Stimulated activated CD8-positive, alpha-beta memory T cell treated with anti-CD3 and anti-CD28 coated beads, Interleukin-15, amount 100 ng/mL, for 4 hours (primary cell): ENCODE results near the gene MAML3.

ENCODE experiments used
- DNase-seq, 2 donors: peaks; one replicate each; pipeline ENCODE4 v3.0.0-alpha.2; 2020; ENCODE audit warnings: low read depth in 2 of 2

MAML3 gene

DNA sequence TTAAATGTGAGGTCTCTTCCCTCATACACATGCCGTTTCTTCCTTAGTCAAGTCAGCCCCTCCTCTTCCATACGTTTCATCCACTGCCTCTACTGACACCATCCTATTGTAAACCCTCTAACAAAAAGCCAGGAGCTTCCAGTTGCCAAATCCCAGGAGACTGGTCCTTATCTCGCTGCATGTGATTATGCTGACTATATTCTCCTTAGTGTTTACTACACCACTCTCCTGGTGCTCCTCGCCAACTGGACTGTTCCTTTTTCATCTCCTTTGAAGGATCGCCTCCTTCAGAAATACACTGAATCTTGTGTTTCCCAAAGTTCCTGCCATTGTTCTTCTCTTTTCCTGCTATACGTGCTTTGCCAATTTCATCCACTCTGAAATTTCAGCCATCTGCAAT is 27.7 kb downstream of the MAML3 start:
- no peak for DNase-seq

DNA sequence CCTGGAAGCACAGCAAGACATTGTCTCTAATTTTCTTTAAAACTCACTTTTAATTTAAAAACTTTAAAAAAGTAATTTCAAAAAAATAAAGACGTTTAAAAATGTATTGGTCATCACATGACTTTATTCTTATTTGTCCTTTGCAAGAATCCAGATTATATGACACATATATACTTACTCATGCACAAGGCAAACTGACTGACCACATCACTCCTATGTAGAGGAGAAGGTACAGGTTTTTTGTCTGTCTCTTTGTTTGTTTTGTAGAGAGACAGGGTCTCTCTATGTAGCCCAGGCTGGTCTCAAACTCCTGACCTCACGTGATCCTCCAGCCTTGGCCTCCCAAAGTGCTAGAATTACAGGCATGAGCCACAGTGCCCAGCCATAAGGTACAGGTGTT is 28.6 kb downstream of the MAML3 start:
- no peak for DNase-seq

DNA sequence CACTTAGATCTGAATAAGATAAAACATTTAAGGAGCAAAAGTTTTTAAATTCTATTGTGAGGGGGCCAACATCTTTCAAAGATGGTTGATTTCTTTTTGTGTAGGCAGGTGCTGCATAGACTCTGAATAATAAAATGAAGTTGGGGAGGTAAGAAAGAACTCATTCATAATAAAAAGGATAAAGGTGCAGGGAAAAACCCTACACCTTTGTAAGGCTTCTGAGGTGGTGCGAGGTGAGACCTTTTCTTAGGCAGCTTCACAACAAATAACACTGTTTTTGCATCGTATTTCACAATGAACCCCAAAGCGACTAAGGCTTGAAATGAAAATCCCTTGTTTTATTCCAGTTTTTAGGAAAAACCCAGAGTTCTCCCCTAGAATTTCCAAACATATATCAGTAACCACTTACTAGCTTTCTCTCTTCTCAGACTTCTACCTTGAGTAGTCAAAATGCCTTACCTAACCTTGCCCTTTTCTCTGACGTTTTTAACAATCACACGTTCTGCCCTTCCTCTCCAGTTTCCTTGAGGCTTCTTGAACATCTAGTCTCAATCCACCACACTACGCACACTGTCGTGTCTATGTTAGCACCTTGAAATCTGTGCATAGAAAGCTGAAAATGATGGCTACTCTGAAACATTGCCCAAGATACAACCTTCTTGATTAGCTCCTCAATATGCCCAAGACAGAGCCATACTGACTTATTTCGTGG is 30.2 kb downstream of the MAML3 start:
- no peak for DNase-seq

DNA sequence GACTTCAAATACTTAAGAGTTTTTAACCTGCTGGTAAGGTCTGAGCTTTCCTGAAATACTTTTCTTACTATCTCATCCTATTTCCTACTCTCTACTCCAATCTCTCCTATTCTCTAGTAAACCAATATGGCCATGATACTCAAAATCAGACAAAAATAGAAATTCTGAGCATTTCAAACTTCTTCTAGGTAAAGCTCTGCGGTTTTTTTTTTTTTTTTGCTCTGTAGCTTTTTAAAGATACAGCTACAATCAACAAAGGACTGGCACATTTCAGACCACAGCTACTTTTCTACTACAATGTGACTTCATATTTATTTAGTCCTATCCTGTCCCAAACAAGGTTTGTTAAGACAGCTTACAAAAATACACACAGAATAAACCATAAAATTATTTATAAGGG is 31.1 kb downstream of the MAML3 start:
- no peak for DNase-seq

DNA sequence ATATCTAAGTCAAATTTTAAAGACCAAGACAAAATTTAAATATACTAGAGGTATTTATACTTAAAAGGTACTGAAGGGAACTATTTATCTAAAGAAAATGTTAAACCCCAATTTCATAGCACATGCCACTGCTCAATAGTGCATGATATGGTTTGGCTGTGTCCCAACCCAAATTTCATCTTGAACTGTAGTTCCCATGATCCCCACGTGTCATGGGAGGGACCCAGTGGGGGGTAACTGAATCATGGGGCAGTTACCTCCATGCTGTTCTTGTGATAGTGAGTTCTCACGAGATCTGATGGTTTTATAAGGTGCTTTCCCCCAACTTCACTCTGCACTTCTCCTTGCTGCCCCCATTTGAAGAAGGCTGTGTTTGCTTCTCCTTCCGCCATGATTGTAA is 32.3 kb downstream of the MAML3 start:
- no peak for DNase-seq

DNA sequence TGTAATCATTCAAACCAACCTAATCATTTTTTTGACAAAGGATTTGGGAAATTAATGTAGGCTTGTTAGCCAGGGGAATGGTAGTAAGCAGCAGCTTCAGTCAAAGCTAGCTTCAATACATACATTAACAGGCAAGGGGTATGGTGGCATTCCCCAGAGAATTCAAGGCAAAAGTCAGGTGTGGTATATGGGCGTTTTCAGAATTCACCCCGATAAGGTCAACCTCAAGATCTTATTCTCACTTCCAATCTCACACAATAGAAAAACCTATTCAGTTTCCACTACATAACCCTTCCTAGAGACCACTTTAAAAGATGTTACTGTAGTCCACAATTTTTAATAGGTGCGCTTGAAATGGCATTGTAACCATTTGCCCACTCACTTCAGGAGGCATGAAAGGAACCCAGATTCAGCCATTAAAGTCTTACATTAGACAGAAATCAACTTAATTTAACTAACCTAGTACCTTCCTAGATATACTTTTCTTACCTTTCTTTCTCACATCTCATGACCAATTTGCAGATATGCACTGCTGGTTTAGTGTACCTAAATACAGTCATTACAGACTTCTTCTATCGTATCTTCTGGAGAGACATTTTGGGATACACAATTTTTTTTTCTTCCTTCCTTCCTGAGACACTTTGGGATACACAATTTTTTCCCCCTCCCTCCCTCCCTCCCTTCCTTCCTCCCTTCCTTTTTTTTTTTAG is 34.9 kb downstream of the MAML3 start:
- no peak for DNase-seq

DNA sequence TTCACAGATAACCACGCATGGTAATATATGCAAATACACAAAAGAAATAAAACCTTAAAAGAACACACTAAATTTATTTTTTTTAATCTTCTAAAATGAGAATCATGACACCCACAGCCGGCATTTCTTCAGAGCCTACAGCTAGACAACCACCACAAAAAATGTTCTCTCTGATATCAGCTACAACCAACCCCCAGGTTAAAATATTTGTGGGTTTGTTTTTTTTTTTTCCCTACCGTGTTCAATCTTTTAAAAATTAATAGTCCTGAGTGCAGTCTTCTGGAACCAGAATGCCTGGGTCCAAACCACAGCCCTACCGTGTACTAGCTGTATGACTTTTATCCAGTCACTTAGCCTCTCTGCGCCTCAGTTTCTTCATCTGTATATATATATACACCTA is 36.0 kb downstream of the MAML3 start:
- DNase-seq, result no peak

DNA sequence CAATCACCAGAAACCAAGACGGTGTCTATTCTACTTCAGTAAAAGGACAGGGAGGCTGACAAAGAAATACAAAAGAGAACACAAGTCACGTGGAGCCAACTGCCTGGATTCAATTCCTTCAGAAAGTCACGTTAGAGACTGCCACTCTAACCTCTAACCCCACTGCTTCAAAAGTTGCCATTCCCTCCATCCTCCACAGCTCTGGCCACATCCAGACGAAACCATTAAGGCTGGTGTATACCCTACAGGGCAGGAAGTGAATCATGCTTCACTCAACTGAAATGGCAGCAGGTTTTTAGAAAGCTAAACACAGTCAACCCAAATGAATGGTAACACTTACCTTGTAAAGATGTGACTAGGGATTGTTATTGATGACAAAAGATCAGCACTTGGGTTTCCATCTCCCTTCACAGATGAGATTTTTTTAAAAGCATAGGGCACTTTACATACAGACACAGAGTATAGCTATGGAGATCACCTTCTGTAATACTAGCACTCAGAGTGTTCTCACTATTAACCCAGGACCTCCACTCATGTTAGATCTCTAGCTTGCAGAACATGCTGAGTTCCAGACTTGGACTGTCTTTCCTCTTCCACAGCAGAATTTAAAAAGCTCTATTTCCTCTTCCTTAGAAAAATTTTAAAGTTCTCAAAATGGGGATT is 37.4 kb downstream of the MAML3 start:
- DNase-seq, result no peak

DNA sequence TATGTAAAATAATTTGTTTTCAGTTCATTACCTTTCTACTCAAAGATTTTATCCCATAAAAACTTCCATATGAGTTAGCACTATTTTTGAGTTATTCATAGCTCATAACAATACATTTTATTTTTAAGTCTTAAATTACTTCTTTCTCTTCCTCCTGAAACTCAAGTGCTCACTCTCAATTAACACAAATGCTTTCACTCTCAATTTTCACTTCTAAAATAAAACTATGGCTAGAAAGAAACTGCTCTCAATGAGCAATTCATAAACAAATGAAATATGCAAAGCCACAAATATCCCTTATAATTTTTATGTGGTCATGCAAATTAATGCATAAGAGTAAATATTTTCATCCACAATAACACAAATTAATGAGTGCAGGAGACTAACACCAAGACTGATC is 38.8 kb downstream of the MAML3 start:
- no peak for DNase-seq

DNA sequence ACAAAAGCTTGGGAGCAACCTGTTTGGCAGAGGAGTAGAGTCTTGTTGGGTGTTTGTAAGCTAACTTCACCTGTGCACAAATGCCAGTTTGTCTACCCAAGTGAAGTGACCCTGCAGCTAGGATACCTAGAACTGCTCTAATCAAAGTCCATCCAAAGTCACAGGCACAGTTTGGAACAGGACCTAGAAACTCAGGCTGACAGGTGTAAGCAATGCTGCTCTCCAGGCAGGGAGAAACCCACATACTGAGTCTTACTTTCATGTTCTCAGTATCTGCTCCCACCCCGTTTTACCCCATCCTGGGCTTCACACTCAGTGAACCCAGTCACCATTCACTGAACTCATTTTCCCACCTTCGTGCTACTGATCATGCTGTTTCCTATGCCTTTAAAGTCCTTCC is 40.3 kb downstream of the MAML3 start:
- no peak for DNase-seq

DNA sequence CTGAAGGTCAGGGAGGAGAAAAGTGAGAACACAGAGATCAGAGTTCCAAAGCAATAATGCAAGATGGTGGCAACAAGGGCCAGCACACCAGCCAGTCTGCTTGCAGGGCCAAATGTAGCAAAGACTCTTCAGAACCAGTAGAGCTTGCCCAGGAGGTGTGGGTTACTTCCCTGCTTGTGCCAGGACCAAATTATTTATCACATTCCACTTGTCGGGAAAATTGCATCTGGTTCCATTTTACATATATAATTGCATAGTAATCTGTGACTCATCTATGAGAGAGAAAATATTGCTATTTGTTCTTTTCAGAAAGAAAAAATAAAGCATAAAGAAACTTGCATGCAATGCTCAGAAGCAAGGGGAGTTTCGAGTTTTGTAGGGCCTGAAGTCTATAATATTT is 41.4 kb downstream of the MAML3 start:
- no peak for DNase-seq

DNA sequence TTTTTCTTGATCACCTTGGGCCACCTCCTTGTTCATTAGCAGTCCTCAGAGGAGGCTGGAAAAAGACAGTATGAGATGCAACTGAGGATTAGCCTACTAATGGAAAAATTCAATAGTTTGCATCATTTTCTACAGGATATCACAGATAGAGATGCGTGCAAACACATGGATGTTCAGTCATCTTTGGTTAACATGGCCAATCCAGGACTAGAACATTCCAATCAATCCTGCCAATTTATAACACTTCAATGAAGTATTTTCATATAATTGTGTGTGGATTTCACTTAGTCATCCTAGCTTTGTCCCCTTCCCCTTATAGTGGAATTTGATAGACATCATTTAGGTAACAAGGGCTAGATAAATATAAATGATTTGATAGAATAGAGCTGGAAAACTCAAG is 42.7 kb downstream of the MAML3 start:
- no peak for DNase-seq

DNA sequence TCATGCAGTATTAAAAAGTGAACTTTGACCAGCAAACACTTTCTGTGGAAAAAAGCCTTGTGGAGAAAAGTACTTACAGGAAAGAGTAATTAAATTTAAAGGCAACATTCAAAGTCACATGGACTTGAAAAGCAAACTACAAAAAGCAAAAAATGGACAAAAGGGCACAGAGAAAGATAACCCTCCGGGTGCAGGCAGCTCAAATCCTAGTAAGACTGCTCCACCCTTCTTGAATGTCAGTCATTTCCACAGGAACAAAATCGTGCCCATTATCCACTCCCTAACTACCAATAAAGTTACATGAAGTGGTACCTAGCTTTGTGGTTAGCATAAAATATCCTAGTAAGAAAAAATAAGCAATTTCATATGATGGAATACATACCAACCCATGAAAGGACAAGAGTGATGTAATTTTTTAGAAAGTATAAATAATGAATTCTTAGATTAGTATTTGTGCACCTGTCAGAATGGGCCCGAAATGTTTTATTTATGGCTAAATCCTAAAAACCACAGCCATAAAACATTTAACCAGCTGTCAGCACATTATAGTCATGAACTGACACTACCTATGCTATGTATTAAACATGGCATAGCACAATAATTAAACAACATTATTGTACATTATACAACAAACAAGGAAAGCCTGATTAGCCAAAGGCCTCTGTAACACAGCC is 43.3 kb downstream of the MAML3 start:
- no peak for DNase-seq

DNA sequence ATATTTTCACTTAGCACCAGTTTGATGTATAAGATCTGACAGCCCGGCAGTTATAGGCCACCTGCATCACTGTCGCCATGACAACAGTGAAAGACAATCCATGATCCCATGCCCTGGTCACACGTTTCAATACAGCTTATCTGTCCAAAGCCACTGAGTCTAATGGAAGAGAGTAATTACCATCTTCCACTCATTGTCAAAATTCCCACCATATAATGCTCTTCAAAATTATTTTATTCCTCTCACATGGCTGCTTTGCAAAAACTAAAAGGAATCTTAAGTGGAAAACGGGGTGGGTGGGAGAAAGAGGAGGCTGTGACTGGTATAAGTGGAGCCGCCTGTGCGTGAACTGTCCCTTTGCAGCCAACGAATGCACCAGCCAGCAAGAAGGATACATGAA is 44.2 kb downstream of the MAML3 start:
- DNase-seq, result no peak

DNA sequence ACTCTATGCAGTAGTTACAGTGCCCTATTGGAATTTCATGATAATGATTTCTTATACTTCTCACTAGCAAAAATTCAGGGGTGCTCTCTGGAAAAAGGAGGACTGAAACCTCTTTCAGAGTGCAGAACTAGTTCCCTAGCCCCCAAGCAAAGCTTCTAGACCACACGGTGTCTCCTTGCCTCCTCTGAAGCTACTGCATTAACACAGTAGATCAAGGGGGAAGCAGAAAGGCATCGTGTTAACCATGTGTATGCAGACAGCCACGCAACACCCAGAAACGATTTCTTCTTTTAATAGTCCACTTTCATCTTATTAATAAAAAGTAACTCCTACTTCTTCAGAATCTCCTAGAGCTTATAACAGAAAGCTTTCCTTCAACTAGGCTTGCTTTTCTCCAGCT is 44.7 kb downstream of the MAML3 start:
- no peak for DNase-seq

DNA sequence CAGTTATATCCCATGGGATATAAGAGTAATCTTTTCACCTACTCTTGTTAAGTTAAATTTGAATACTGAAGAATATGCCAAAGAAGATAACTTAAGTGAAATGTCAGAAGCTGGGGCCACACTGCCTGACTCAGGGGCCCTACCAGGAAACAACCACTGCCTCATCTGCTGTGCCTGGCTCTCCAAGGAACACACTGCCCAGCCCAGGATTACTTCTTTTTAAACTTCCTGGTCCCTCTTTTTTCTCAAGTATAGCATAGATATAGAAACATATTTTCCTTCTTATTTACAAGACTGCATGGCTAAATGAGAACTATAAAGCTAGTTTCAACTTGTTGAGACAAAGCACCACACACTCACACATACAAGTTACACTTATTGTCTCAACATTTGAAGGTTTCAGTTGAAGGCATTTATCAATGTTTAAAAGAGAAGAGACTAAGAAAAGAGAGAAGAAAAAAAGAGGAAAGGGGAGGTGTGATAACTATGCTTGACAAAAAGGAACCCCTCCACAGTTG is 45.2 kb downstream of the MAML3 start:
- no peak for DNase-seq

DNA sequence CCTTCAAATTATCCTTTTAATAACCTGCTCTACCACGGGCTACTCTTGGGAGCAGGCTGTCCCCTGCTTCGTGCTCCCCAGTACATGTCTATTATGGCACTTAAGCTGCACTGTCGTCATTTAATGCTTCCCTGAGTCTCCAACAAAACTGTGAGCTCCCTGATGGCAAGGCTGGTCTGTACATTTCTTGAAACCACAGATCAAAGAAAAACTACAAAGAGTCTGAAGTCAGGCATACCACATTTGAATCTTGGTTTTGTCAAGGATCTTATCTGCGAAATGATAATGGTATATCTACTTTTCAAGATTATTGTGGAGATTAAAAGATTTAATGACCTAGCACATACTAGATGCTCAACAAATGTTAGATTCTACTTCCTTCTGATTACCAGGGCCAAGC is 45.7 kb downstream of the MAML3 start:
- no peak for DNase-seq

DNA sequence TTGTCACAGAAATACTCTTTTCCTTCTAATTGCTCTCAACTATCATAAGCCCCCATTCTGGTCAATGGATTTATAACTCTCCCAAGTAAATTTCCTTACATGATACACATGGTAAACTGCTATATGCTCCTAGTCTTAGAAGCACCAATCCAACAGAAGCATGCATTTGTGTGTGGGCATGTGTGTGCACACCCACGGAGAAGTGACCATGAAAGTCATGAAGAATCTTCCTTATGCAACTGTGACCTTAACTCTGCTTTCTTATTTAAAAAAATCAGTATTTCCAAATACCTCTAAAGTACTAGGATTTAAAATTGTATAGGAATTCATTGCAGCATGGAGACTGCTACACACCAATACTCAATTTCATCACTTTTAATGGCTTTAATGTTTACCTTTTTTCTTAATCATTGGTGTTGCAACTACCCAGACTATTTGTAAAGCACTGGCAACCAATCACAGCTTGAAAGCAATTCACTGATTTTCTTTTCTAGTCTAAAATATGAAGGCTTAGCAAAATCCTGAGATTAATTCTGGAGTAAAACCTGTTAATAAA is 47.6 kb downstream of the MAML3 start:
- DNase-seq, result no peak

DNA sequence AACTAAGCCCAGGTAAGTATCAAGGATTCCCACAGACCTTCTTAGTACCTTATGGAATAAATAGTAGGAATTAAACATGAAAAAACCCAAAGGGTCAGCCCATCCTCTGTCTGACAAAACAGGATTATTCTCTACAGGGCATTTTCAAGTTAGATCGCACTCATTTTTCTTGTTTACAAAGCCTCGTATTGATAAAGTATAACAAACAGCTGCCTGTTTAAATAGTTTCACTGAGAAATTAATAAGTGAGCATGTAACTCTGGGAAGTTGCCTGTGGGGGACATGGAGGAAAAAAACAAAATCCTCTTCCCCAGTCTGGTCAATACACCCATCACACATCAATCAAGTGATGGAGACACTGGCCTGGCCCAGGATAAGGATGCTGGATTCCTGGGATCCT is 48.5 kb downstream of the MAML3 start:
- no peak for DNase-seq

DNA sequence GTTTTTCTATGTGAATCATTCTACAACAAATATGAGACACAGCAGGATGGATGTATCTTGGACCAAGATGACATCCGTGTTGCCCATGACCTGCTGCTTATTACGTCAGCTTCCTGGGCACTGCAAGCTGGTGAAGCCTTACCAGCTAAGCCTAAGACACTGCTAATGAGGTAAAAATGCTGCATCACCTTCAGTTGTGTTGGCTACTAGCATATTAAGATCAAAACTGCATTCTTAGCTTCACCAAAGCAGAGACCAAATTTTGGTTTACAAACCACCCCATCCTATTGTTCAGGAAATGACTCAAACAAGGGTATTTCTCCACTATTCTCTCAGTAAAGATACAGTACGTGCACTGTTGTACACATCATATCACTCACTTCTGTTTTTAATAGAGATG is 50.3 kb downstream of the MAML3 start:
- DNase-seq, result no peak

DNA sequence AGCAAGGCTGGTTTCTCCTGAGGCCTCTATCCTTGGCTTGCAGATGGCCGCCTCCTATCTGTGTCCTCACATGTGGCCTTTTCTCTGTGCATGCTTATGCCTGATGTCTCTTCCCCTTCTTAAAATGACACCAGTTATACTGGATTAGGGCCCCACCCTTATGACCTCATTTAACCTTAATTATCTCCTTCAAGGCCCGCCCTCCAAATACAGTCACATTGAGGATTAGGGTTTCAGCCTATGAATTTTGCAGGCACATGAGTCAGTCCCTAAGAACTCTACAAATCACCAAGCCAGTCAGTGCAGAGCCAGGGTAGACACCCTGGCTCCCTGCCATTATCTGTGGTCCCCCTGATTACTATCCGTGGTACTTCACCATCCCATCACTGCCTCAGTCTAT is 51.6 kb downstream of the MAML3 start:
- DNase-seq, result no peak

DNA sequence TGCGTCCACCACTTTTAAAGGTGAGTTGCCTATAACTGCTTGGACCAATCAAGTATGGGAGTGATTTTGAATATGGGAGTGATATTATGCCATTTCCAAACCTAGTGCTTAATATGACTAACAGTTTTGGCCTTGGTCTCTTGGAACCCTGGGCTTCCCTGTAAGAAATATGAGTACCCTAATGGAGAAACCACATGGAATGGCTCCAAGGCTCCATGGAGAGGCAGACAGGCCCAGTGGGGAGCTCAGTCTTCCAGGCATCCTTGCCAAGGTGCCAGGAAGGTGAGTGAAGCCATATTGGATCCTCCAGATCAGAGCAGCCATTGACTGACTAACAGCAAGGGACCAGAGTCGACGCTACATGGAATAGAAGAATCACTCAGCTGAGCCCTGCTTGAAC is 53.2 kb downstream of the MAML3 start:
- no peak for DNase-seq
